Measurements from ENCODE around the gene ZNF598.

Gene ZNF598

GRCh38 chr16:1990351-1991134 lies 19.1 kb downstream of the ZNF598 start:
- no peak for DNase-seq (ENCODE audit: low spot score)

- no peak for DNase-seq (ENCODE audit: low spot score)
These were observed 19.6 kb downstream of the ZNF598 start for GRCh38 chr16:1990101-1990350.

GRCh38 chr16:1989209-1990100 lies 20.2 kb downstream of the ZNF598 start, which contains the start of gene SYNGR3:
Gene SYNGR3, plus strand, starts transcription at chr16:1989970. Its CDS starts 133 bp downstream, at chr16:1990103.
- no peak for DNase-seq (ENCODE audit: low spot score)

GRCh38 chr16:1987198-1987597 lies 22.4 kb downstream of the ZNF598 start:
- DNase-seq (ENCODE audit: low spot score): no peak

GRCh38 chr16:1985466-1986150 lies 24.0 kb downstream of the ZNF598 start:
- DNase-seq (ENCODE audit: low spot score): no peak

- DNase-seq (ENCODE audit: low spot score): peak; percentile 31
These were observed 25.0 kb downstream of the ZNF598 start for GRCh38 chr16:1984347-1985225.

GRCh38 chr16:1983544-1984346 lies 25.9 kb downstream of the ZNF598 start, which contains the start of gene GFER:
Gene GFER, plus strand, starts transcription at chr16:1984193. Its CDS starts 26 bp downstream, at chr16:1984219.
- DNase-seq (ENCODE audit: low spot score): peak; percentile 92

- no peak for DNase-seq (ENCODE audit: low spot score)
These were observed 26.6 kb downstream of the ZNF598 start for GRCh38 chr16:1982991-1983543.

GRCh38 chr16:1982013-1982433 lies 27.6 kb downstream of the ZNF598 start:
- peak; percentile 32 for DNase-seq (ENCODE audit: low spot score)

GRCh38 chr16:1981398-1981836 lies 28.2 kb downstream of the ZNF598 start, which contains the start of gene NOXO1:
Gene NOXO1, minus strand, starts transcription at chr16:1981469. Its CDS starts 290 bp downstream, at chr16:1981179.
- DNase-seq (ENCODE audit: low spot score): no peak

- DNase-seq (ENCODE audit: low spot score): no peak
These were observed 28.9 kb downstream of the ZNF598 start for GRCh38 chr16:1980770-1981087.

GRCh38 chr16:1980030-1980769 lies 29.4 kb downstream of the ZNF598 start:
- DNase-seq (ENCODE audit: low spot score): no peak

GRCh38 chr16:1979271-1980029 lies 30.2 kb downstream of the ZNF598 start:
- DNase-seq (ENCODE audit: low spot score): no peak

- no peak for DNase-seq (ENCODE audit: low spot score)
These were observed 31.0 kb downstream of the ZNF598 start for GRCh38 chr16:1978476-1979120.

- DNase-seq (ENCODE audit: low spot score): no peak
These were observed 31.7 kb downstream of the ZNF598 start for GRCh38 chr16:1977875-1978268.

GRCh38 chr16:1976951-1977874 lies 32.4 kb downstream of the ZNF598 start:
- no peak for DNase-seq (ENCODE audit: low spot score)

- DNase-seq (ENCODE audit: low spot score): no peak
These were observed 33.5 kb downstream of the ZNF598 start for GRCh38 chr16:1976216-1976520.

Data from putamen (tissue), 1 donor.